Activated naive CD4-positive, alpha-beta T cell treated with Interleukin-2 at 50 U/mL for 16 hours (primary cell): Measurements from ENCODE around the gene TPRX1.
"Not testable (repeated sequence)": the region's sequence is repeated elsewhere in the genome, so short reads cannot be mapped to it uniquely, and the experiment has no call there.

Source experiments
- DNase-seq: peaks from one replicate; pipeline ENCODE4 v3.0.0-alpha.2; 2020

The TPRX1 gene, protein sequence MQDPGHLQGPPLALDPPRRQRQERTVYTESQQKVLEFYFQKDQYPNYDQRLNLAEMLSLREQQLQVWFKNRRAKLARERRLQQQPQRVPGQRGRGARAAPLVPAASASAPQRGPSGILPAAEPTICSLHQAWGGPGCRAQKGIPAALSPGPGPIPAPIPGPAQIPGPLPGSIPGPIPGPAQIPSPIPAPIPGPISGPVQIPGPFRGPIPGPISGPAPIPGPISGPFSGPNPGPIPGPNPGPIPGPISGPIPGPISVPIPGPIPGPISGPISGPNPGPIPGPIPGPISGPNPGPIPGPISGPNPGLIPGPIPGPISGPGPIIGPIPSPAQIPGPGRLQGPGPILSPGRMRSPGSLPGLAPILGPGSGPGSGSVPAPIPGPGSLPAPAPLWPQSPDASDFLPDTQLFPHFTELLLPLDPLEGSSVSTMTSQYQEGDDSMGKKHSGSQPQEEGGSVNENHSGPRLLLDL

DNA sequence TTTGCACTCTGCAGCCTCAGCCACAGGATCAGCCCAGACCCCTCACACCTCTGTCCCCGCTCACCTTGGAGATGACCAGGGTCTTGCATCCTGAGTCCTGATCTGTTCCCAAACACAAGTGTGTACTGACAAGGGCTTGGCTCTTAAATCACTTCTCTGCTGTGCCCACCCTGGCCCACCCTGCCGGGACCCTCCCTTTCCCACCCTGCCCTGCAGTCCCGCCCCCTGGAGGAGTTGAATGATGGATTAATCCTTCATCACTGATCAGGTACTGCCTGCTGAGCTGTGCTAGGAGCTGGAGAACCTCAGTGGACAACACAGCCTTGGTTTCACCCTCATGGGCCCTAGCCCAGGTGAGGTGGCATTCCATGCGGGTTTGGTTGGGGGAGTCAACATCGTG lies at the start of gene TPRX1:
TPRX1 (minus strand) TSS at position 101 of the 400 bp plus-strand sequence; CDS start at position 89, 12 bp downstream.
- DNase-seq: not testable (repeated sequence)

DNA sequence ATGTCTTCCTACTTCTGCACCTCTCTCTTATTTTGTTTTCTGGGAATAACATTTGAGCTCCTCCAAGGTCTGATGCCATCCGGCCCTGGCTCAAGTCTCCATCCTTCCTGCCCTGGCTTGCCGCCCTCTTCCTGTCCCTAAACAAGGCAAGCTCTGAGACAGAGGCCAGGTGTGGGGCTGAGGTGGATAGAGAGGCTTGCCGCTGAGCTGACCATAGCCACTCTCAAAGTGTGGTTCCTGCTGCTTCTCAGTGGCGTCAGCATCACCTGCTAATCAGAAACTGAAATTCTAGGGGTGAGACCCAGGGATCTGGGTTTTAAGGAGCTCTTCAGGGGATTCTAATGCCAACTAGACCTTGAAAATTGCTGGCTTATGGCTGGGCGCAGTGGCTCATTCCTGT lies 48.7 kb upstream of the TPRX1 start:
- DNase-seq: no peak

DNA sequence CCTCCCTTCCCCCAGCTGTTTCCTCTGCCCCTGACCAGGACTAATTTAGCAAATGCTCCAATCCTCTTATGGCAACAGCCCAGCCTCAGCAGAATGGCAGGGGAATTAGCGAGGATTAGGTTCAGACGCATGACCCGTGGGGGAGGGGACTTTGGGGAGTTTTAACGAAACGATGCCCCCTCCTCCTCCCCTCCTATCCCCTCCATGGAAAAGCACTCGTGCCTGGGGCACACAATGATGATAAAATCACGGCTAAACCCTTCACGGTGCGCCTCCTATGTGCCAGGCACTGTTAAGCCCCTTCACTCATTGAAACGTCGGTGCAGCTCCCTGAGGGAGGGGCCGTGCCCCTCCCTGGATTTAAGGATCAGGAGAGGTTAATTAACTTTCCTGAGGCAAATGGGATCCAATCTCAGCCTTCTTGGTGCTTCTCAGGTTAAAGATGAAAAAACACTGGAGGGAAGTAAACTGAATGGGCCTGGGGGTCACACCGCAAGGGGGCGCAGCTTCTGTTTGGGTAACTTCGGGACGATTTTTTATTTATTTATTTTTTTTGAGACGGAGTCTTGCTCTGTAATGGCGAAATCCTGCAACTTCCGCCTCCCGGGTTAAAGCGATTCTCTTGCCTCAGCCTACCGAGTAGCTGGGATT lies 44.6 kb upstream of the TPRX1 start:
- peak; percentile 27 for DNase-seq

DNA sequence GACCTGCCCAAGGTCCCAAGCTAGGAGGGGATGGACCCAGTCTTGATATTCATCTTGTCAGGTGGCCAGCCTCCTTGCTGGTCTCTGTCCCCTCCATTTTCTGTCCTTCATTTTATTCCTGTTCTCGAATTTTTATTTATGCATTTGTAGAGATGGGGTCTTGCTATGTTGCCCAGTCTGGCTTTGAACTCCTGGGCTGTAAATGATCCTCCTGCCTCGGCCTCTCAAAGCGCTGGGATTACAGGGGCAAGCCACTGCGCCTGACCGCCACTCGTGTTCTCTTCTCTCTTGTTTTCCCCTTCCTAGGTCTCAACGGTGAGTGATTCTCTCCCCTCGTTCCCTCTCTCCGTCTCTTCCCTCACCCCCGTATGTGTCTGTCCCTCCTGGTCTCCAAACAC lies 44.1 kb upstream of the TPRX1 start:
- DNase-seq: no peak

DNA sequence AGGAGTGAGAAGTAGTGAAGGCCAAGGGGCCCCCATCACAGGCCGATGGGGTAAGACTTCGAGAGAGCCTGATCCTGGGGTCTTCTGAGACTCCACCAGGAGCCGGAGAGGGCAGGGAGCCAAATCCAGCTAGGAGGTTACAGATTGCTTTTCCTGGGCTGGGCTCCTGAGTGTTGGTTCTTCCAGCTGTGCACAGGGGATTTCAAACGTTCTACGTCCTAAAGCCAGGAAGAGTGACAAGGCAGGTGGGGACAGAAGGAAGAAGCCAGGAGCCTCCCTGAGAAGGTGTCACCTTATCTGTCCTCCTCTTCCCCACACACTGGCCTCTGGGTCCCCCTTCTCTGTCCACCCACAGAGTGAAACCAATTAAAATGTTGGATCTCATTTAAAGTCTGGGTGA lies 38.6 kb upstream of the TPRX1 start:
- DNase-seq: no peak

DNA sequence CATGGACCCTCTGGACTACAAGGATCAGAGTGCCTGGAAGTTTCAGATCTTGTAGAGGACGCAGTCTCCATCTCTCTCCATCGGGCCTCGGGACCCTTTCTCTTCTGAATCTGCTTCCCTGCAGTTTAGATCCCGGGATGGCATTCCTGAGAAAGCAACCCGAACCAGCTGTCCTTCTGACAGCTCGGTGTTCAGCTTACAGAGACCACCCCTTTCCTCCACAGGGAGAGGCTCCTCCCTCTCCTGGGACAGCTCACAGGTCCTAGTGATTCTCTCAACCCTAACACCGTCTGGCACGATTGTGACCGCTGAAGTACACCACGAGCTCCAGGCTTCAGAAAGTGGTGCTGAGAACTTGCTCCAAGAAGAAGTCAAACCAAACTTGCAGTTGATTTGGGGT lies 35.6 kb upstream of the TPRX1 start:
- no peak for DNase-seq

DNA sequence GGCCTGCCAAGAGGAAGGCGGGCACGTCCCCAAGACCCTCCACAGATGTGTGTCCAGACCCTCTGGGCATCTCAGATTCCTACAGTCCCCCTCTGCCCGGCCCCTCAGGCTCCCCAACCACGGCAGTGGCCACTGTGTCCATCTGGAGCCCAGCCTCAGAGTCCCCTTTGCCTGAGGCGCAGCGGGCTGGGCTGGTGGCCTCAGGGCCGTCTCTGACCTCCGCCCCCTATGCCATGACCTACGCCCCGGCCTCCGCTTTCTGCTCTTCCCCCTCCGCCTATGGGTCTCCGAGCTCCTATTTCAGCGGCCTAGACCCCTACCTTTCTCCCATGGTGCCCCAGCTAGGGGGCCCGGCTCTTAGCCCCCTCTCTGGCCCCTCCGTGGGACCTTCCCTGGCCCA lies 35.1 kb upstream of the TPRX1 start:
- DNase-seq: no peak

DNA sequence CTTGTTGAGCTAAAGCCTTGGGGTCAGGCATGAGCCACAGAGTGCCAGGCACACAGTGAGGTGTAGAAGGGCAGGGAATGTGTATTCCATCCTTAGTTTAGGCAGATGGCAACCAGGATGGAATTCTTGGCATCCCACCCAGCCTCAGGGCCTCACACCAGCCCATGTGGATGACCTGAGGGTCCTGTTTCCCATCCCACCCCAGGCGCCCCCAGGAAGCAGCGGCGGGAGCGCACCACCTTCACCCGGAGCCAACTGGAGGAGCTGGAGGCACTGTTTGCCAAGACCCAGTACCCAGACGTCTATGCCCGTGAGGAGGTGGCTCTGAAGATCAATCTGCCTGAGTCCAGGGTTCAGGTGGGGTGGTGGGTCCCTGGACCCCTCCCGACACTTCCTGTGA lies 31.7 kb upstream of the TPRX1 start:
- no peak for DNase-seq

DNA sequence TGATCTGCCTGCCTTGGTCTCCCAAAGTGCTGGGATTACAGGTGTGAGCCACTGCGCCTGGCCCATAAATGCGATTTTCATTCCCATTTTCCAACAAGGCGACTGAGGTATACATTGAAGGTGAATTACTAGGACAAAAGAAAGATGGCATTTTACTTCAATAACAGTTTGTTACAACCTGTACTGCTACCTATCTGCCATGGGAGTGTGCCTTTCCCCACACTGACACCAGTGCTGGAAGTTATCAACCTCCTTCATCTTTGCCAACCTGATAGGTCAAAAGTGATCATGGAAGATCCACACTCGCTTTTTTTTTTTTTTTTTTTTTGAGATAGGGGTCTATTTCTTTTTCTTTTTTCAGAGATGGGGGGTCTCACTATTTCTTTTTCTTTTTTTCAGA lies 28.4 kb upstream of the TPRX1 start:
- no peak for DNase-seq

DNA sequence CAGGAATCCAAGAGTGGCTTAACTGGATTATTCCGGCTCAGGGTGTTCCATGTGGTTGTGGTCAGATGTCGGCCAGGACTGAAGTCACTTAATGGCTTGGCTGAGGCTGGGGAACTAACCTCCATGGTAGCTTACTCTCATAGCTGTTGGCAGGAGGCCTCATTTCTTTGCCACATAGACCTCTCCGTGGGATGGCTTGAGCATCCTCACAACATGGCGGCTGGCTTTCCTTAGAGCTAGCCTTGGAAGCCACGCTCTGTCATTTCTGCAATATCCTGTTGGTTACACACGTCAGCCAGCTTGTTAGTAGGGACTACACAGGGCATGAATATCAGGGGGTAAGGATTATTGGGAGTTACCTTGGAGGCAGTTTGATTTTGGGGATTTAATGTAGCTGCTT lies 22.4 kb upstream of the TPRX1 start:
- DNase-seq: no peak

DNA sequence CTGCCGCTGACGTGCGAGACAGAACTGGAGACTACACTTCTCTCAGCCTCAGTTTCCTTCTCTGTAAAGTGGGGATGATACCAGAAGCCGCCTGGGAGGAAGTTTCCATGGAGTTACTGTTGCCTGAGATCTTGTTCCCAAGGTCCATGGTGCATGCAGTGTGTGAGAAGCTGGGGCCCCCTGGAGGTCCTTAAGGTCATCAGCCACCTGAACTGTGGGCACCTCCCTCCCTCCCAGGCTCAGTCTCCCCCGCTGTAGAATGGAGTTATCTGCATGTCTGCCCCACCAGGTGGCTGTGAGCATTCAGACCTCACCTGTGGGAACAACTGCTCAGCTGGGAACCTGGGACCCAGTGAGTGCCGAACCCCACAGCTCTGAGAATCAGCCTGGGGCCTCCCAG lies 20.0 kb upstream of the TPRX1 start:
- DNase-seq: no peak

DNA sequence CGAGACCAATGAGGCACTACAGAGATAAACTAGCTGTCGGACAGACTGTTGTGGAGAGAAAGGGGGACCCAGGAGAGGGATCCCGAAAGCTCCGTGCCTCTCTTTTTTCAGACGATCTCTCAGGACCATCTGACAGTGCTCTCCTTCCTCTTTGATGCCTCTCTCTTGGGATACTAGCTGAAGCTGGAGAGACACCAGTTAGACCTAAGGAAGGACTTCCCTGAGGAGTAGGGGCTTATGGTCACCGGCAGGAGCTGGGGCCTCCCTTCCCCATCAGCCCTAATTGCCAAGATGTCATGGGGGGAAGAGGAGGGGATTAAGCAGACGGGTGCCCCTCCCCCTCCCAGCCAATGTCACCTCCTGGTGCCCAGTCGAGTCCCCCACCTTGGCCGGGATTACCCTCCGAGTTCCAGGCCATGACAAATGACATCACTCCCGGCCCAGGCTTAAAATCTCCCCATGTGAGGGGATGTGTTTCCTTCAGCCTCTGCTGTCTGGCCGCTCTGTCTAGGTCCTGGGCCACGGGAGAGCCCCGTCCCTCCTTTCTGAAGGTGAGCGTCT lies 17.2 kb upstream of the TPRX1 start, which contains the start of gene CRX:
CRX (plus strand) TSS at position 478 of the 561 bp plus-strand sequence. CDS start 12,507 bp downstream, outside the sequence.
- DNase-seq: no peak

DNA sequence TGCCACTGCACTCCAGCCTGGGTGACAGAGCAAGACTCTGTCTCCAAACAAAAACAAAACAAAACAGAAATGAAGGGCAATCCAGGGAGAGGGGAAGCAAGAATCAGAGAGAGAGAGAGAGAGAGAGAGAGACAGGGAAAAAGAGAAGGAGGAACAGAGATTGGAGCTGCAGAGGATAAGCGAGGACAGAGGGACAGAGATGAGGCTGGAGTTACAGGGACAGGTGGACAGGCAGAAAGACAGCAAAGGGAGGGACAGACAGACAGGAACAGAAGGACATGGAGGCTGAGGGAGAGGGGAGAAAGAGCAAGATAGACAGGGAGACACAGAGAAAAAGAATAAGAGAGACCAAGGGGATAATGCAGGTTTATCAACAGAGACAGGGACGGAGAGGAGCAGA lies 16.1 kb upstream of the TPRX1 start:
- no peak for DNase-seq

DNA sequence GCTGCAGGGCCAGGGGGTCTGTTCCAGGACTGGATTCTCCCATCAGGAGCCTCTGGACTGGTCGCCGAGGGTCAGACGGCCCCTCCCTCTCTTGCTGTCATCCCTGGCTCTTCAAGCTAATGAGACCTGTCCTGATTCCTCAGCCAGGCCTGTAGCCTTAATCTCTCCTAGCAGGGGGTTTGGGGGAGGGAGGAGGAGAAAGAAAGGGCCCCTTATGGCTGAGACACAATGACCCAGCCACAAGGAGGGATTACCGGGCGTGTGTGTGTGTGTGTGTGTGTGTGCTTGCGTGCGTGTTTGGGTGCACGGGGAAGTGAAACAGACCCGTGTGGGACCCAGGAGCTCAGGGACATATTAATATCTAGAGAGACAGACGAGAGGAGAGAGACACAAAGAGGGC lies 15.5 kb upstream of the TPRX1 start:
- no peak for DNase-seq

DNA sequence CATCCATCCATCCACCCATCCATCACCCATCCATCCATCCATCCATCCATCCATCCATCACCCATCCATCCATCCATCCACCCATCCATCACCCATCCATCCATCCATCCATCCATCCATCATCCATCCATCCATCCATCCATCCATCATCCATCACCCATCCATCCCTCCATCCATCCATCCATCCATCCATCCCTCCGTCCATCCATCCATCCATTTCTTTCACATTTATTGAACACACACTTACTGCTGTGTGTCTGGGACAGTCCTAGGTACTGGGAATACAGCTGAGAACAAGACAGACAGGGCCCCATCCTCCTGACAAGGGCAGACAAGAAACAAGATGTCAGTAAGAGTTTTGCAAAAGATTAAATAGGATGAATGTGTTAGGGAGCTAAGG lies 13.9 kb upstream of the TPRX1 start:
- DNase-seq: not testable (repeated sequence)

DNA sequence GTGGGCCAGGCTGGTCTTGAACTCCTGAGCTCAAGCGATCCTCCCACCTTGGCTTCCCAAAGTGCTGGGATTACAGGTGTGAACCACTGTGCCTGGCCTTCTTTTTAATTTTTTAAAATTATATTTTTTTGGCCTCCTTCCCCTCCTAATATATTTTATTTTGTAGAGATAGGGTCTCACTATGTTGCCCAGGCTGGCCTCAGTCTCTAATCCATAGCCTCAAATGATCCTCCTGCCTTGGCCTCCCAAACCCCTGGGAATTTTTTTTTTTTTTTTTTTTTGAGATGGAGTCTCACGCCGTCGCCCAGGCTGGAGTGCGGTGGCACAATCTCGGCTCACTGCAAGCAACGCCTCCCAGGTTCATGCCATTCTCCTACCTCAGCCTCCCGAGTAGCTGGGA lies 11.9 kb upstream of the TPRX1 start:
- DNase-seq: not testable (repeated sequence)

DNA sequence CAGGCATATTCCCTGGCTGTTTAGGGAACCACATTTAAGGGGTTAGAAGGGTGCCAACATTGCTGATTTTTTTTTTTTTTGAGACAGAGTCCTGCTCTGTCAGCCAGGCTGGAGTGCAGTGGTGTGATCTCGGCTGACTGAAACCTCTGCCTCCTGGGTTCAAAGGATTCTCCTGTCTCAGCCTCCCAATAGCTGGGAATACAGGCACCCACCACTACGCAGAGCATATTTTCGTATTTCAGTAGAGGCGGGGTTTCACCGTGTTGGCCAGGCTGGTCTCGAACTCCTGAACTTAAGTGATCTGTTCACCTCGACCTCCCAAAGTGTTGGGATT lies 9.6 kb upstream of the TPRX1 start:
- no peak for DNase-seq

DNA sequence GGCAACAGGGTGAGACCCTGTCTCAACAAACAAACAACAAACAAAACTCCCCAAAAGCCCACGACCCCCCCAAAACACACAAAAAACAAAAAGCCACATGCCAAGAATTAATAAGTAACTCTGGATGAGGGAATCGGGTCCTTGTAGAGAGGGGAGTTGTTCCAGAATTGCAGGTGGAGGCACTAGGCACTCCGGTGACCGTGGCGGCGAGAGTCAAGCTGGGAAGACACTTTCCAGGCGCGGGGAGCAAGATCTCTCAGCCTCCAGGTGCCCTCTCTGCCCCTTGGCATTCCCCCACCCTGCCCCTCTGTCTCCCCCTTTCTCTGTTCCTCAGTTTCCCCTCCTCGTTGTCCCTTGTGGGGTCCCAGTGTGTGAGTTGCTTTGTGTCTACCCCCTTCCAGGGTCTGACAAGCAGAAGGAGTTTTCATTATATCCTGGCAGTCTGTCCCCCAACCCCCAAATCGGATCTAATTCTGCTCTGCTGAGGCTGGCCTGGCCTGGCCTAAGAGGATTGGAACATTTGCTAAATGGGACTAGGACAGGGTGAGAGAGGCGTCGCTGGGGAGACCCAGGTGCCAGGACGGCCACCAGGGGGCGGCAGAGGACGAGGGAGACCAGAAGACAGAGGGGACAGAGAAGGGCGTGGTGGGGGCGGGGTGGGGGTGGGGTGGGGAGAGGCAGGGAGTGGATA lies 9.1 kb upstream of the TPRX1 start:
- DNase-seq: peak; percentile 75

DNA sequence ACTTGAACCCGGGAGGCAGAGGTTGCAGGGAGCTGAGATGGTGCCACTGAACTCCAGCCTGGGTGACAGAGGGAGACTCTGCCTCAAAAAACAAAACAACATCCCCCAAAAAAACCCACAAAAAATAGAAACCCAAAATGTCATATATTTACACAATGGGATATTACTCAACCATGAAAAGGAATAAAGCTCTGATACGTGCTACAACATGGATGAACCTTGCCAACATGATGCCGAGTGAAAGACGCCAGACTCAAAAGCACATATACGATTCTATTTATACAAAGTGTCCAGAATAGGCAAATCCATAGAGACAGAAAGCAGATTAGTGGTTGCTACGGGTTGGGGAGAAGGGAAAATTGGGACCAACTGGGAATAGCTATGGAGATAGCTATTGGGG lies 2.1 kb upstream of the TPRX1 start:
- no peak for DNase-seq

DNA sequence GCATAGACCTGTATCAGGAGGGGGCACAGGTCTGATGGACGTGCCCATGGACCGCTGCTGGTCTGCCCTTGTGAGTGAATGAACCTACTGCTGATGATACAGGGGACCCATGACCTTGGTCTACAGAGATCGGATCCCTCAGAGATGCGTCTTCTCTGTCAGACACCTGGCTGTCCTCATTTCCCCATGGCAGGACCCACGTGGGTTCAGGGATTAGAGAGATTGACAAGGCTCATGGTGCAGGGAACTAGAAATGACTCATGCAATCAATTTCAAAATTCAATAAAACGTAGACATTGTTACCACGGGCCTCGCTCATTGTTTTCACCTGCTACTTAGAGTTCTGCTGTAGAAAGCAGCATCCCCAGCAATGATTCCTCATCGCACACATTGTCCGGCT lies 962 bp upstream of the TPRX1 start:
- no peak for DNase-seq

DNA sequence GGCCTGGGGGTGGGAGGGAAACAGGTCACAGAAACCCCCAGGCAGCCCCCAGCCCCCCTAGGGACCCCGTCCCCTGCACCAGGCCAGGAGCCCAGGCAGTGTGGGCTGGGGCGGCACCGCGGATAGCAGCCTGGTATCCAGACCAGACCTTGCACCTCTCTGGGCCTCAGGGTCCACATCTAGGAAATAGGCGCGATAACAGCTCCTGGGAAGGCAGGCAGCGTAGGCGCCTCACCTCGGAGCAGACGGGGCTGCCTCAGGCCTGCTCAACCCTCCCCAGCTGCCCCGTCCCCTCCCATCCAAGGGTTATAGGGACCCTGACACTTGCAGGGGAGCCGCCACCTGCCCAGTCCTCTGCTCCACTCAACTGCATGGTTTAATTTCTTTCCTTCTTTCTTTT lies 680 bp downstream of the TPRX1 start:
- DNase-seq: not testable (repeated sequence)

DNA sequence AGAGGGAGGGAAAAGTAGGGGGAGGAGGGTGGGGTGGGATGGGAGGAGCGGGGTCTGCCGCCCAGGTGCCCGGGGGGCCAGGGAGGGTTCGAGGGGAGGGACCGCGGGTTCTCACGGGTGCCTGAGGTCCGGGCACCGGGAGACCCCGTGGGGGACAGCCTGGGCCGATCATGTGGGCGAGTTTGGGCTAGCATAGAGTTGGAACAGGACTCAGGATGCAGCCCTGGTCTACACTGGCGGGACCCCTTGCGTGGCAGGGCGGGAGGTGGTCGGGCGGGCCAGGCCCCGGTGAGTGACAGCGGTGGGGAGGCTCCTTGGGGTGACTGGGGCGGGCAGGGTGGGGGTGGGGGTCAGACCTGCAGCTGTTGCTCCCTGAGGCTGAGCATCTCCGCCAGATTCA lies 1.2 kb downstream of the TPRX1 start:
- DNase-seq: not testable (repeated sequence)

DNA sequence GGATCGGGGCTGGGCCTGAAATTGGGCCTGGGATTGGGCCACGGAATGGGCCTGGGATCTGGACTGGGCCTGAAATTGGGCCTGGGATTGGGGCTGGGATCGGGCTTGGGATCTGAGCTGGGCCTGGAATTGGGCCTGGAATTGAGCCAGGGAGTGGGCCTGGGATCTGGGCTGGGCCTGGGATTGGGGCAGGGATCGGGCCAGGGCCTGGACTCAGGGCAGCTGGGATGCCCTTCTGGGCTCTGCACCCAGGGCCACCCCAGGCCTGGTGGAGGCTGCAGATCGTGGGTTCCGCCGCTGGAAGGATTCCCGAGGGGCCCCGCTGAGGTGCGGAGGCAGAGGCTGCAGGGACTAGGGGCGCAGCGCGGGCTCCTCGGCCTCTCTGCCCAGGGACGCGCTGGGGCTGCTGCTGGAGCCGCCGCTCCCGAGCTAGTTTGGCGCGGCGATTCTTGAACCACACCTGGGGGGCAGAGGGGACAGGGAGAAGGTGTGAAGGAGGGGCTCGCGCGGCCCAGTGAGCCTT lies 1.8 kb downstream of the TPRX1 start:
- DNase-seq: no peak
